ENCODE measurements around the gene ELOVL6. TPM values are rescaled to one million over a fixed set of nuclear protein-coding genes. Genes with fewer than 3 reads are reported as not detected.

ELOVL6 gene
- total and polyA plus RNA-seq, 9 of the 15 experiments (the other 6 are each of a cell fraction or from before 2014, with no cell fraction given), result 18.3 to 82.6 (median 46.0) TPM

GRCh38 chr4:110196871-110197528, 1.4 kb downstream of the ELOVL6 start (continued):
- TF ChIP-seq CCNT2 (IDR thresholded peaks at IDR 0.05; ENCODE audit: borderline replicate concordance, extremely low read depth, insufficient read length, low read depth, low read length) (peak; percentile 14), MBD2 (IDR thresholded peaks at IDR 0.05; ENCODE audit: borderline replicate concordance, low read depth) (peak; percentile 5; the same call in 1 of the 2 replicates), ZNF282 (CRISPR knock-in tag; IDR thresholded peaks at IDR 0.05) (no peak), KAT7 (CRISPR knock-in tag; IDR thresholded peaks at IDR 0.05; ENCODE audit: borderline replicate concordance) (no peak), CXXC5 (CRISPR knock-in tag; IDR thresholded peaks at IDR 0.05) (peak; percentile 36), PCBP1 (IDR thresholded peaks at IDR 0.05; ENCODE audit: low read depth, low read length, poor library complexity, severe bottlenecking) (peak; percentile 80), CHD1 (IDR thresholded peaks at IDR 0.05; ENCODE audit: low read length) (peak; percentile 13), ELF1 (tag; IDR thresholded peaks at IDR 0.05) (0 out of 2 replicates have a peak, but pooled peaks have one; percentile 1), CBX8 (IDR thresholded peaks at IDR 0.05; ENCODE audit: borderline replicate concordance, extremely low read depth, low read depth, low read length, poor library complexity, severe bottlenecking) (no peak), MAFG (tag; conservative IDR thresholded peaks at IDR 0.05) (no peak), SMARCA5 (IDR thresholded peaks at IDR 0.05) (no peak), IRF2 (CRISPR knock-in tag; IDR thresholded peaks at IDR 0.05) (no peak), NCOA2 (IDR thresholded peaks at IDR 0.05; ENCODE audit: partially characterized antibody in 2 of 2) (no peak), SMAD4 (CRISPR knock-in tag; conservative IDR thresholded peaks at IDR 0.05) (peak; percentile 41; the same call in 1 of the 2 replicates), RBM22 (IDR thresholded peaks at IDR 0.05; ENCODE audit: low read depth, low read length, poor library complexity, severe bottlenecking) (peak; percentile 77), MCM5 (IDR thresholded peaks at IDR 0.05; ENCODE audit: low read depth) (no peak), CSDE1 (IDR thresholded peaks at IDR 0.05) (no peak)
- TF ChIP-seq, protein P1, sequence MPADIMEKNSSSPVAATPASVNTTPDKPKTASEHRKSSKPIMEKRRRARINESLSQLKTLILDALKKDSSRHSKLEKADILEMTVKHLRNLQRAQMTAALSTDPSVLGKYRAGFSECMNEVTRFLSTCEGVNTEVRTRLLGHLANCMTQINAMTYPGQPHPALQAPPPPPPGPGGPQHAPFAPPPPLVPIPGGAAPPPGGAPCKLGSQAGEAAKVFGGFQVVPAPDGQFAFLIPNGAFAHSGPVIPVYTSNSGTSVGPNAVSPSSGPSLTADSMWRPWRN (IDR thresholded peaks at IDR 0.05; ENCODE audit: low read depth), result no peak
- TF ChIP-seq, protein P2, sequence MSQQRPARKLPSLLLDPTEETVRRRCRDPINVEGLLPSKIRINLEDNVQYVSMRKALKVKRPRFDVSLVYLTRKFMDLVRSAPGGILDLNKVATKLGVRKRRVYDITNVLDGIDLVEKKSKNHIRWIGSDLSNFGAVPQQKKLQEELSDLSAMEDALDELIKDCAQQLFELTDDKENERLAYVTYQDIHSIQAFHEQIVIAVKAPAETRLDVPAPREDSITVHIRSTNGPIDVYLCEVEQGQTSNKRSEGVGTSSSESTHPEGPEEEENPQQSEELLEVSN (IDR thresholded peaks at IDR 0.05; ENCODE audit: borderline replicate concordance in 1 of 2, extremely low read depth in 1 of 2, insufficient read depth in 1 of 2, insufficient read length in 1 of 2, low read depth in 1 of 2, low read length in 1 of 2, poor library complexity in 1 of 2, severe bottlenecking in 1 of 2), result peak in 1 of 2 experiments; percentile 59
- TF ChIP-seq, protein P3, sequence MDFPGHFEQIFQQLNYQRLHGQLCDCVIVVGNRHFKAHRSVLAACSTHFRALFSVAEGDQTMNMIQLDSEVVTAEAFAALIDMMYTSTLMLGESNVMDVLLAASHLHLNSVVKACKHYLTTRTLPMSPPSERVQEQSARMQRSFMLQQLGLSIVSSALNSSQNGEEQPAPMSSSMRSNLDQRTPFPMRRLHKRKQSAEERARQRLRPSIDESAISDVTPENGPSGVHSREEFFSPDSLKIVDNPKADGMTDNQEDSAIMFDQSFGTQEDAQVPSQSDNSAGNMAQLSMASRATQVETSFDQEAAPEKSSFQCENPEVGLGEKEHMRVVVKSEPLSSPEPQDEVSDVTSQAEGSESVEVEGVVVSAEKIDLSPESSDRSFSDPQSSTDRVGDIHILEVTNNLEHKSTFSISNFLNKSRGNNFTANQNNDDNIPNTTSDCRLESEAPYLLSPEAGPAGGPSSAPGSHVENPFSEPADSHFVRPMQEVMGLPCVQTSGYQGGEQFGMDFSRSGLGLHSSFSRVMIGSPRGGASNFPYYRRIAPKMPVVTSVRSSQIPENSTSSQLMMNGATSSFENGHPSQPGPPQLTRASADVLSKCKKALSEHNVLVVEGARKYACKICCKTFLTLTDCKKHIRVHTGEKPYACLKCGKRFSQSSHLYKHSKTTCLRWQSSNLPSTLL (IDR thresholded peaks at IDR 0.05), result no peak
- TF ChIP-seq, protein P4, sequence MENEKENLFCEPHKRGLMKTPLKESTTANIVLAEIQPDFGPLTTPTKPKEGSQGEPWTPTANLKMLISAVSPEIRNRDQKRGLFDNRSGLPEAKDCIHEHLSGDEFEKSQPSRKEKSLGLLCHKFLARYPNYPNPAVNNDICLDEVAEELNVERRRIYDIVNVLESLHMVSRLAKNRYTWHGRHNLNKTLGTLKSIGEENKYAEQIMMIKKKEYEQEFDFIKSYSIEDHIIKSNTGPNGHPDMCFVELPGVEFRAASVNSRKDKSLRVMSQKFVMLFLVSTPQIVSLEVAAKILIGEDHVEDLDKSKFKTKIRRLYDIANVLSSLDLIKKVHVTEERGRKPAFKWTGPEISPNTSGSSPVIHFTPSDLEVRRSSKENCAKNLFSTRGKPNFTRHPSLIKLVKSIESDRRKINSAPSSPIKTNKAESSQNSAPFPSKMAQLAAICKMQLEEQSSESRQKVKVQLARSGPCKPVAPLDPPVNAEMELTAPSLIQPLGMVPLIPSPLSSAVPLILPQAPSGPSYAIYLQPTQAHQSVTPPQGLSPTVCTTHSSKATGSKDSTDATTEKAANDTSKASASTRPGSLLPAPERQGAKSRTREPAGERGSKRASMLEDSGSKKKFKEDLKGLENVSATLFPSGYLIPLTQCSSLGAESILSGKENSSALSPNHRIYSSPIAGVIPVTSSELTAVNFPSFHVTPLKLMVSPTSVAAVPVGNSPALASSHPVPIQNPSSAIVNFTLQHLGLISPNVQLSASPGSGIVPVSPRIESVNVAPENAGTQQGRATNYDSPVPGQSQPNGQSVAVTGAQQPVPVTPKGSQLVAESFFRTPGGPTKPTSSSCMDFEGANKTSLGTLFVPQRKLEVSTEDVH (IDR thresholded peaks at IDR 0.05; ENCODE audit: low read depth, partially characterized antibody), result no peak
